ENCODE data around the gene DLGAP4.

The DLGAP4 gene

DNA sequence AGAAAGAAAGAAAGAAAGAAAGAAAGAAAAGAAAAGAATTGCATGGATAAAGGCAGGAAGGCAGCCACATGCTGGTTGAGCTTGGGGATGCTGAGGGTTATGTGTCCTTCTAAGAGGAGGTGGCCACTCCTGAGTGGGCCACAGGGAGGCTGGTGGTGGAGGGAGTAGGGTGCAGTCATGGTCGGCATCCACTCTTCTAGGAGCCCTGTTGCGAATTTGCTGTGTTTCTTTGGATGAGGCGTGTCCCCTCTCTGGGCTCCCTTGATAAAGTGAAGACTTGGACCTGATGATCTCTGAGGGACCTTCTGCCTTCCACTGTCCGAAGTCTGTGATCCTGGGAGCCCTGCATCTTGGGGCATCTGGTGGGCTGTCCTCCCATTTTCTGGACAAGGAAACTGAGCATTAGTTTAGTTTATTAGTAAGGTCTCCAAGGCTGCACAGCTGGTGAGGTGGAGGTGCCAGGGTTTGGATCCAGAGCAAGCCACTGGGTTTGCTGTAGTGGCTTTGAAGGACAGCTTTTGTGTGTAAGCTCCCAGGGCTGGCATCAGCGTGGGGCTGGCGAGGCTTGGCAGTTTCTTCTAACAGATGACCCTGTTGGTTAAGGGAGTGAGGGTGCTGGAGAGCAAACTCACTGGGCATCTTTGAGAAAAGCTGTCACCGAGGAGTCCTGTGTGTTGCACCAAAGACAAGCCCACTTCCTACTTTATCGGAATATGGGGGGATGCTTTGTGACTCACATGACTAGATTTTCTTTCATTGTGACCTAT is 4.3 kb downstream of the DLGAP4 start:
- no peak for DNase-seq

- DNase-seq: no peak
These were observed 5.2 kb downstream of the DLGAP4 start for GRCh38 chr20:36311141-36311853.

DNA sequence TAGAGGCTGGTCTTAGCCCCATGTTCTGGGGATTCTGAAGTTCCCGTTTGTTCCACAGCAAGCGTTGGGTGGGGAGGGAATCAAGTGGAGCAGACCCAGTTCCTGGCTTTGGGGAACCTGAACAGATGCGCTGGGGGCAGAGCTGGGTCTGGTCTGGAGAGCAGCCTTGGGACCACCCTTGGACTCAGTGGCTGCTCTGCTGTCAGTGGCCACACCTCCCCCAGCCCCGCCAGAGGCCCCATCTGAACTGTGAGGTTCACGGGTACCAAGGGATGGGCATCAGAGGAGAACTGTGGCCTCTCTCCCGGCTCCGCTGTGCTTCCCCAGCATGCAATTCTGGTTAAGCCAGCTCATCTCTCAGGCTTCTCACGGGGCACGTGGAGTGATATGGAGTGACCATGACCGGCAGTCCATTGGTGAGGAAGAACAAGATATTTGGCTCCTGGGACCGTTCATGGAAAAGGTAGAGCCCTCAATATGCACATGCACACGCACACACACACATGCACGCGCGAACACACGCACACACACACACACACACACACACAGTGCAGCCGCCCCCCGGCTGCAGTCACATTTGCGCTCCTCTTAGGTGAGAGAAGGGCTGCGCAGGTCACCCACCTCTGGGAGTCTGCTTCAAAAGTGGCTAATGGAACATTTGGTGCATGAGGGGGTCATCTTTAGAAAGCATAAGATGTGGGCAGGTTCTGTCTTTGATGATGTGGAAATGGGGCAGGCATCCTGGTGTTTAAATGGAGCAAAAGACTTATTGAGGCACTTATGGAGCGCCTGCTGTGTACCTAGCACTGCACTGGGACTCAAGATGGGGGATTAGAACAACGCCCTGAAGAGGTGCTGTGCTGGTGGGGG is 6.0 kb downstream of the DLGAP4 start:
- no peak for DNase-seq

- DNase-seq: no peak
These were observed 6.7 kb downstream of the DLGAP4 start for GRCh38 chr20:36312724-36313441.

GRCh38 chr20:36313476-36313875 is 7.3 kb downstream of the DLGAP4 start:
- no peak for DNase-seq

GRCh38 chr20:36313926-36314325 is 7.8 kb downstream of the DLGAP4 start:
- no peak for DNase-seq

GRCh38 chr20:36314734-36315544 is 8.8 kb downstream of the DLGAP4 start:
- DNase-seq: no peak

DNA sequence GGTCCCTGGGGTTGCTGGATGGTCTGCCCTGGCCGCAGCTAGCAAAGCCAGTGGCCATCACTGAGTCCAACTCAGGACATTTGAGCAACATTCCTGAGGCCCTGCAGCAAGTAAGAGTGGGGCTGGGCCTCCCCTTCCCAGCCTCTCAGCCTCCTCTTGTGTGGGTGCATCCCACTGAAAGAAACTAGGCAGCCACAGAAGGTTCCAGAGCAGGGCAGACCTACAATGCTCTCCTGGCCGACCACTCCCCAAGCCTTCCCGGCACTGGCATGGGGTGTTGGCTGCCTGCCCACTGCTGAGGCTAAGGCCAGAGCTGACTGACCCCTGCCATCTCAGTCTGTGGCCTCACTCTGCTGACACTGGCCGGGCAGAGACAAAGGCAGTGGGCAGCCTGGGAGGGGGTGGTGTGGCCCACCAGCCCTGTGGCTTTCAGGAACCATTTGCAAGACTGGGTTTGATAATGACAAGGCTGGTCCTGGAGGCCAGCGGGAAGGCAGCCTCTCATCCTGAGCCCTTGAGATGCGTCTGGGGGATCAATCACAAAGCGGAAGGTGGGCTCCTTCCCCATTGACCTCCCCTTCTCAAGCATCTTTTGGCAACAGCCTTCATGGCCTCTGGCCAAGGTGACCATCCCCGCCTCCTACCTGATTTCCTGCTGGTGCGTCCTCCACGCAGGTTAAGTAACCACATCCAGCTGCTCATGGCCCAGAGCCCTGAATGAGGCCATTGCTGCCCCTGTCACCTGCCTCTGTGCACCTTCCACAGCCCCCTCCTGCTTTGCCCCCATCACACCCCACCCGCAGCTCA is 9.6 kb downstream of the DLGAP4 start:
- no peak for DNase-seq

DNA sequence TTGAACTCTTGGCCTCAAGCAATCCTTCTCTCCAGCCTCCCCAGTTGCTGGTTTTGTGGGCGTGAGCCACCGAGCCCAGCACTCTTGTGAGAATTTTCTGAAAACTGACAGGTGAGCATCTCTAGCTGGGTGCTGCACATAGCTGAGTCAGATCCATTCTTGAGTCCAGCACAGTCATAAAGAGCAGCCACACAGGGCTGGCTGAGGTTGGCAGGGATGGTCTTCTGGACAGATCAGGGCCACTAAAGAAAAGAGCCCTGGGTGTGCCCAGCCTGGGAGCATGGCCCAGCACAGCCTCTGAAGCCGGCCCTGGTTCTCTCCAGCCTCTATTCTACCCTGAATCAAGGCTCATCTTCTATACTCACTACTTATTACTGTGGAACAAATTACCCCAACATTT is 11.5 kb downstream of the DLGAP4 start:
- no peak for DNase-seq

- no peak for DNase-seq
These were observed 12.0 kb downstream of the DLGAP4 start for GRCh38 chr20:36318166-36318565.

DNA sequence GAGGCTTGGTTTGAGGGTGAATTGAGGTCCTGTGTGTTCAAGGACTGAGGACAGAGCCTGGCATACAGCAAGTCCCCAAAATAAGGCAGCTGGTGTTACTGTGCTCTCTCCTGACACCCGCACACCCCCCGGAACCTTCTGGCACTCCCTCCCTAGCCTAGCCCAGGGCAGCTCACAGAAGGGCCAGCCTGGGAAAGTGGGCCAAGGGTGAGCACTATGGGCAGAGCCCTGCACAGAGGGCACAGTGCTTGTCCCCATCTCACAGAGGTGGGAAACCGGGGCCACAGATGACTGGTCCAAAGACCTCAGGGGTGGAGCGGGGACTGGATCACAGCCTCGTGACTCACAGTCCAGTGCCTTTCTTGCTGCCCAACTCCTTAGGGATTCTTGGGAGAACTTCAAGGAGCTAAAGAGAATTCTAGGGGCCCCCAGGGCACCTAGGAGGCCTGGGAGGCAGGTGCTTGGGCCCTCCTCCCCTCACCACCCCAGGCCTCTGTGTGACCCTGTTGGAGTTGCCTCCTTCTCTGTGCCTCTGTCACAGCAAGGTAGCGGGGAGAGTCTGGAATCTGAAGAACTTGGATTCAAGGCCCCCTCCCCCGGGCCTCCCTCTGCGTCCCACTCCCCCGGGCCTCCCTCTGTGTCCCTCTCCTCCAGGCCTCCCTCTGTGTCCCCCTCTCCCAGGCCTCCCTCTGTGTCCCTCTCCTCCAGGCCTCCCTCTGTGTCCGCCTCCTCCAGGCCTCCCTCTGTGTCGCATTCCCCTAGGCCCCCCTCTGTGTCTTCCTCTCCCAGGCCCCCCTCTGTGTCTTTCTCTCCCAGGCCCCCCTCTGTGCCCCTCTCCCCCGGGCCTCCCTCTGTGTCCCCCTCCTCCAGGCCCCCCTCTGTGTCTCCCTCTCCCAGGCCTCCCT is 13.5 kb downstream of the DLGAP4 start:
- no peak for DNase-seq

- no peak for DNase-seq
These were observed 14.2 kb downstream of the DLGAP4 start for GRCh38 chr20:36320261-36320897.

GRCh38 chr20:36320898-36321695 is 15.0 kb downstream of the DLGAP4 start:
- no peak for DNase-seq

- no peak for DNase-seq
These were observed 16.0 kb downstream of the DLGAP4 start for GRCh38 chr20:36322131-36322530.

GRCh38 chr20:36330091-36330490 is 24.0 kb downstream of the DLGAP4 start:
- no peak for DNase-seq

GRCh38 chr20:36331209-36331608 is 25.1 kb downstream of the DLGAP4 start:
- no peak for DNase-seq

GRCh38 chr20:36333841-36334240 is 27.7 kb downstream of the DLGAP4 start:
- no peak for DNase-seq

All from GF-D8 (cell line).